K562 (cell line): Measurements from ENCODE around the gene GGACT. TPM values are rescaled to one million over a fixed set of nuclear protein-coding genes. Genes with fewer than 3 reads are reported as not detected.
"Not testable (repeated sequence)": the region's sequence is repeated elsewhere in the genome, so short reads cannot be mapped to it uniquely, and the experiment has no call there.

ENCODE experiments used
- ATAC-seq: fragments of 200-7000 bp; cut with Tn5 transposase; 3 replicates; pipeline ENCODE4 v1.9.1; 2020; ENCODE audit warnings: moderate library complexity
- BruUV-seq: library from RNA; stranded (reverse); fragments of 400-500 nt; replicated peaks from 2 replicates; lab custom pipeline; 2021; lab: Mats Ljungman, UMichigan
- CTCF ChIA-PET: fragments of 300-600 bp; formaldehyde crosslinking; extraction: SDS; loops from one replicate; lab custom pipeline; 2021; ENCODE audit warnings: low intra/inter-chr PET ratio; lab: Yijun Ruan, JAX
- POLR2A ChIA-PET: fragments of 300-600, 350-650 bp; sonication (Branson Sonifier 250); formaldehyde crosslinking; extraction: SDS; loops from one replicate; lab custom pipeline; 2021; ENCODE audit warnings: antibody characterized with exemption, inconsistent platforms; lab: Yijun Ruan, JAX
- DNase-seq, 4 experiments: peaks; one replicate each; pipeline versions ENCODE4 v3.0.0 to v3.0.0-alpha.2; 2011 to 2018; ENCODE audit warnings: low spot score in 3 of 4, mixed read lengths in 3 of 4; ENCODE audit errors: extremely low read depth in 1 of 4
- FAIRE-seq: peaks from 2 replicates; lab custom pipeline; 2011; peaks lifted over from hg19 to GRCh38; lab: Jason Lieb, UNC
- H2AFZ ChIP-seq: 2 replicates; pipeline ENCODE4 v1.6.0; 2011; ENCODE audit warnings: low read depth, low read length, control low read depth, inconsistent platforms
- H3K27ac ChIP-seq: fragments of 200-600 bp; 3 replicates; pipeline ENCODE4 v1.8.0; 2011; ENCODE audit warnings: low read depth, mild to moderate bottlenecking, control low read depth, inconsistent platforms, low read length, moderate library complexity, mixed read lengths; ENCODE audit errors: extremely low read depth
- H3K27me3 ChIP-seq, 2 experiments: fragments of 300-600 bp in 1 of 2; 2 replicates in 1 of 2; 3 replicates in 1 of 2; pipeline versions ENCODE4 v1.6.0 to v1.8.0; 2011; ENCODE audit warnings: inconsistent platforms in 2 of 2, low read length in 2 of 2, mild to moderate bottlenecking in 1 of 2, mixed read lengths in 1 of 2, moderate library complexity in 1 of 2; ENCODE audit not compliant: control insufficient read depth in 2 of 2, insufficient read depth in 2 of 2
- H3K36me3 ChIP-seq: fragments of 300-600 bp; 3 replicates; pipeline ENCODE4 v1.8.0; 2011; ENCODE audit warnings: mild to moderate bottlenecking, low read length, inconsistent platforms; ENCODE audit not compliant: control insufficient read depth, insufficient read depth
- H3K4me1 ChIP-seq, 2 experiments: fragments of 200-600 bp in 1 of 2; replicated peaks in 1 of 2; 2 replicates in 1 of 2; 3 replicates in 1 of 2; pipeline versions ENCODE4 v1.5.1 to v1.8.0; 2011; ENCODE audit warnings: inconsistent platforms in 2 of 2, low read length in 2 of 2, mild to moderate bottlenecking in 1 of 2, mixed read lengths in 1 of 2, moderate library complexity in 1 of 2; ENCODE audit not compliant: control insufficient read depth in 2 of 2, insufficient read depth in 2 of 2
- H3K4me2 ChIP-seq: 2 replicates; pipeline ENCODE4 v1.6.1; 2011; ENCODE audit warnings: low read length, control low read depth, inconsistent platforms, mixed read lengths; ENCODE audit not compliant: insufficient read depth
- H3K4me3 ChIP-seq: fragments of 200-600 bp; sonication (generic), shearing (Covaris generic); 2 replicates; pipeline ENCODE4 v1.5.1; 2016; ENCODE audit warnings: control low read depth, inconsistent platforms
- H3K79me2 ChIP-seq: fragments of 200-600 bp; 3 replicates; pipeline ENCODE4 v1.8.0; 2011; ENCODE audit warnings: low read length, inconsistent platforms; ENCODE audit not compliant: control insufficient read depth, insufficient read depth
- H3K9ac ChIP-seq, 2 experiments: 2 replicates each; pipeline versions ENCODE4 v1.6.0 to v1.6.1; 2011; ENCODE audit warnings: low read depth in 2 of 2, low read length in 2 of 2, control low read depth in 1 of 2, inconsistent platforms in 1 of 2, mild to moderate bottlenecking in 1 of 2, mixed read lengths in 1 of 2; ENCODE audit not compliant: insufficient read depth in 1 of 2
- H3K9me1 ChIP-seq: one replicate; pipeline ENCODE4 v1.6.0; 2011; ENCODE audit warnings: inconsistent platforms, mild to moderate bottlenecking, low read length, moderate library complexity; ENCODE audit not compliant: control insufficient read depth, insufficient read depth
- H3K9me3 ChIP-seq: replicated peaks from 2 replicates; pipeline ENCODE4 v1.5.1; 2011; ENCODE audit warnings: low read depth, low read length, inconsistent platforms; ENCODE audit not compliant: control insufficient read depth, insufficient read depth
- H4K20me1 ChIP-seq: replicated peaks from 2 replicates; pipeline ENCODE4 v1.6.1; 2011; ENCODE audit warnings: low read length, inconsistent platforms, mixed read lengths; ENCODE audit not compliant: control insufficient read depth, insufficient read depth
- E2F1 ChIP-seq: sonication (generic); formaldehyde crosslinking; IDR thresholded peaks from 2 replicates; pipeline ENCODE4 v1.8.1; 2023; ENCODE audit warnings: mild to moderate bottlenecking, missing genetic modification reagents, moderate library complexity
- GATA2 ChIP-seq: sonication (generic); formaldehyde crosslinking; IDR thresholded peaks from 2 replicates; pipeline ENCODE4 v1.4.0; 2020; ENCODE audit warnings: mild to moderate bottlenecking, missing genetic modification reagents
- HDAC1 ChIP-seq, 2 experiments: fragments of 450-650 bp; IDR thresholded peaks; 2 replicates each; pipeline ENCODE4 v1.6.1; 2016 to 2017; ENCODE audit warnings: inconsistent platforms in 1 of 2, mild to moderate bottlenecking in 1 of 2, moderate library complexity in 1 of 2
- HDAC8 ChIP-seq: fragments of 450-650 bp; IDR thresholded peaks from 2 replicates; pipeline ENCODE4 v1.6.1; 2016; ENCODE audit warnings: mild to moderate bottlenecking, missing genetic modification characterization, moderate library complexity, missing compliant biosample characterization
- POLR2AphosphoS5 ChIP-seq: IDR thresholded peaks from 2 replicates; pipeline ENCODE4 v1.6.1; 2011; ENCODE audit warnings: mild to moderate bottlenecking, low read depth, low read length, moderate library complexity; ENCODE audit not compliant: control insufficient read depth, insufficient read depth
- RHOXF2B ChIP-seq: fragments of 250-450 bp; sonication (Bioruptor Pico); conservative IDR thresholded peaks from 2 replicates; pipeline ENCODE4 v1.5.1; 2021
- TEAD1 ChIP-seq, 2 experiments: fragments of 450-650 bp in 1 of 2; sonication (generic) in 1 of 2; formaldehyde crosslinking; IDR thresholded peaks; 2 replicates each; pipeline versions ENCODE4 v1.4.0 to v1.8.0; 2020 to 2022; ENCODE audit warnings: mild to moderate bottlenecking in 2 of 2, missing genetic modification reagents in 1 of 2
- ZNF224 ChIP-seq: sonication (generic); formaldehyde crosslinking; IDR thresholded peaks from 2 replicates; pipeline ENCODE4 v1.8.0; 2022; ENCODE audit warnings: mild to moderate bottlenecking, missing genetic modification reagents
- ZNF324 ChIP-seq: fragments of 250-450 bp; sonication (Bioruptor Pico); IDR thresholded peaks from 2 replicates; pipeline ENCODE4 v1.4.0; 2020; ENCODE audit warnings: mild to moderate bottlenecking
- ZNF75A ChIP-seq: fragments of 450-650 bp; formaldehyde crosslinking; IDR thresholded peaks from 2 replicates; pipeline ENCODE4 v1.4.0; 2020; ENCODE audit warnings: mild to moderate bottlenecking
- WGBS: fragments of 100-300 bp; shearing (Covaris generic); methylation state at CpG from one replicate; pipeline ENCODE4 v1.1.6; 2016; ENCODE audit warnings: low coverage, mixed read lengths; ENCODE audit not compliant: insufficient coverage; ENCODE audit errors: missing lambda C conversion rate; 5-methylcytosine and 5-hydroxymethylcytosine counted together
- in situ Hi-C: fragments of 300-500 bp; cut with MboI; formaldehyde crosslinking; loops from 4 replicates; pipeline ENCODE4 v1.15.0; 2018; ENCODE audit warnings: inconsistent platforms, mixed read lengths
- intact Hi-C: fragments of 100-400 bp; cut with micrococcal nuclease; formaldehyde crosslinking; loops from 2 replicates; pipeline ENCODE4 v1.14.2; 2022
- polyA plus RNA-seq, 8 experiments: library from polyadenylated mRNA; depleted of rRNA in 4 of 8; stranded (reverse) in 5 of 8; unstranded in 3 of 8; fragments of >200 nt; fragmentation: Nextera tagmentation in 2 of 8; fragmentation: Illumina TruSeq in 1 of 8; extraction: Ambion mirVana in 2 of 8; extraction: Trizol in 1 of 8; gene quantifications; 2 replicates each; pipeline versions ENCODE4 v1.2.1 to v1.2.3, GENCODE V29; 2011 to 2014; ENCODE audit warnings: inconsistent platforms in 1 of 8, missing spikeins in 1 of 8
- total RNA-seq, 7 experiments: library from RNA; depleted of rRNA in 6 of 7; stranded (reverse); fragments of >200 nt in 6 of 7; fragmentation: Illumina TruSeq in 2 of 7; extraction: Trizol in 2 of 7; gene quantifications; 2 replicates each; pipeline versions ENCODE4 v1.2.1 to v1.2.3, GENCODE V29; 2011 to 2021; ENCODE audit warnings: low replicate concordance in 1 of 7
- TF ChIP-seq, protein P1 (sequence below): fragments of 150-350 bp; IDR thresholded peaks from 2 replicates; pipeline ENCODE4 v1.6.1; 2014; ENCODE audit warnings: low read depth, mild to moderate bottlenecking, low read length, borderline replicate concordance
- TF ChIP-seq, protein P2 (sequence below): sonication (generic); formaldehyde crosslinking; IDR thresholded peaks from 2 replicates; pipeline ENCODE4 v1.5.0; 2020; ENCODE audit warnings: missing genetic modification reagents

Gene GGACT
- total and polyA plus RNA-seq, 9 of the 15 experiments (the other 6 are each of a cell fraction or from before 2014, with no cell fraction given): 0.20 to 3.2 (median 1.7) TPM

GRCh38 chr13:100619940-100620339 lies 31.4 kb upstream of the GGACT start:
- FAIRE-seq: no peak
- ATAC-seq: no peak
- no peak for TF ChIP-seq POLR2AphosphoS5
- TF ChIP-seq TEAD1 (CRISPR knock-in tag; IDR thresholded peaks at IDR 0.05): no peak
- TF ChIP-seq RHOXF2B: no peak
- TF ChIP-seq, protein P1, sequence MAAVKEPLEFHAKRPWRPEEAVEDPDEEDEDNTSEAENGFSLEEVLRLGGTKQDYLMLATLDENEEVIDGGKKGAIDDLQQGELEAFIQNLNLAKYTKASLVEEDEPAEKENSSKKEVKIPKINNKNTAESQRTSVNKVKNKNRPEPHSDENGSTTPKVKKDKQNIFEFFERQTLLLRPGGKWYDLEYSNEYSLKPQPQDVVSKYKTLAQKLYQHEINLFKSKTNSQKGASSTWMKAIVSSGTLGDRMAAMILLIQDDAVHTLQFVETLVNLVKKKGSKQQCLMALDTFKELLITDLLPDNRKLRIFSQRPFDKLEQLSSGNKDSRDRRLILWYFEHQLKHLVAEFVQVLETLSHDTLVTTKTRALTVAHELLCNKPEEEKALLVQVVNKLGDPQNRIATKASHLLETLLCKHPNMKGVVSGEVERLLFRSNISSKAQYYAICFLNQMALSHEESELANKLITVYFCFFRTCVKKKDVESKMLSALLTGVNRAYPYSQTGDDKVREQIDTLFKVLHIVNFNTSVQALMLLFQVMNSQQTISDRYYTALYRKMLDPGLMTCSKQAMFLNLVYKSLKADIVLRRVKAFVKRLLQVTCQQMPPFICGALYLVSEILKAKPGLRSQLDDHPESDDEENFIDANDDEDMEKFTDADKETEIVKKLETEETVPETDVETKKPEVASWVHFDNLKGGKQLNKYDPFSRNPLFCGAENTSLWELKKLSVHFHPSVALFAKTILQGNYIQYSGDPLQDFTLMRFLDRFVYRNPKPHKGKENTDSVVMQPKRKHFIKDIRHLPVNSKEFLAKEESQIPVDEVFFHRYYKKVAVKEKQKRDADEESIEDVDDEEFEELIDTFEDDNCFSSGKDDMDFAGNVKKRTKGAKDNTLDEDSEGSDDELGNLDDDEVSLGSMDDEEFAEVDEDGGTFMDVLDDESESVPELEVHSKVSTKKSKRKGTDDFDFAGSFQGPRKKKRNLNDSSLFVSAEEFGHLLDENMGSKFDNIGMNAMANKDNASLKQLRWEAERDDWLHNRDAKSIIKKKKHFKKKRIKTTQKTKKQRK: no peak
- no peak for TF ChIP-seq HDAC8 (tag)
- no peak for TF ChIP-seq ZNF224 (CRISPR knock-in tag)
- TF ChIP-seq ZNF324 (CRISPR knock-in tag): no peak
- TF ChIP-seq, protein P2, sequence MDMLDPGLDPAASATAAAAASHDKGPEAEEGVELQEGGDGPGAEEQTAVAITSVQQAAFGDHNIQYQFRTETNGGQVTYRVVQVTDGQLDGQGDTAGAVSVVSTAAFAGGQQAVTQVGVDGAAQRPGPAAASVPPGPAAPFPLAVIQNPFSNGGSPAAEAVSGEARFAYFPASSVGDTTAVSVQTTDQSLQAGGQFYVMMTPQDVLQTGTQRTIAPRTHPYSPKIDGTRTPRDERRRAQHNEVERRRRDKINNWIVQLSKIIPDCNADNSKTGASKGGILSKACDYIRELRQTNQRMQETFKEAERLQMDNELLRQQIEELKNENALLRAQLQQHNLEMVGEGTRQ (CRISPR knock-in tag): no peak
- TF ChIP-seq GATA2 (CRISPR knock-in tag): no peak
- TF ChIP-seq HDAC1 (IDR thresholded peaks at IDR 0.05): no peak
- no peak for TF ChIP-seq ZNF75A (CRISPR knock-in tag)
- TF ChIP-seq E2F1 (CRISPR knock-in tag): no peak
- Histone ChIP-seq H3K4me2 (no peak overlapping the region), H3K36me3 (peaks cover 9% of the 10 kb centered on the region; the same call in 1 of the 3 replicates), H4K20me1 (no peaks in the 10 kb centered on the region), H3K4me3 (no peak overlapping the region), H3K27me3 (no peaks in the 10 kb centered on the region), H3K9me1 (no peaks in the 10 kb centered on the region), H2AFZ (no peak overlapping the region), H3K9me3 (no peaks in the 10 kb centered on the region; the same call in 1 of the 2 replicates), H3K79me2 (no peaks in the 10 kb centered on the region), H3K9ac (no peak overlapping the region), H3K4me1 (no peaks in the 10 kb centered on the region), H3K27ac (no peak overlapping the region)
- in situ Hi-C loops: loop anchor here (25.0 kb wide), 1 partner anchor 1992 kb away; no protein-coding TSS in a partner anchor
- 39% methylated on average over 2 of the region's 2 CpGs for WGBS
- BruUV-seq: no TSS peak
- intact Hi-C loops: no loop called here
- ChIA-PET POLR2A (no interaction called here), CTCF (no interaction called here)
- no peak for DNase-seq

DNA sequence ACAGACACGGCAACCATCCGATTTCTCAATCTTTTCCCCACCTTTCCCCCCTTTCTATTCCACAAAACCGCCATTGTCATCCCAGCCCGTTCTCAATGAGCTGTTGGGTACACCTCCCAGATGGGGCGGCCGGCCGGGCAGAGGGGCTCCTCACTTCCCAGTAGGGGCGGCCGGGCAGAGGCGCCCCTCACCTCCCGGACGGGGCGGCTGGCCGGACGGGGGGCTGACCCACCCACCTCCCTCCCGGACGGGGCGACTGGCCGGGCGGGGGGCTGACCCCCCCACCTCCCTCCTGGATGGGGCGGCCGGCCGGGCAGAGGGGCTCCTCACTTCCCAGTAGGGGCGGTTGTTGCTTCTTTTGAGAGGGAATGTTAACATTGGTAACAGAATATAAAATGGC lies 30.3 kb upstream of the GGACT start:
- H2AFZ ChIP-seq, intact Hi-C loops, H4K20me1 ChIP-seq, H3K27ac ChIP-seq, H3K9me3 ChIP-seq, H3K4me3 ChIP-seq, H3K36me3 ChIP-seq, ATAC-seq, CTCF ChIA-PET, H3K4me1 ChIP-seq, FAIRE-seq, BruUV-seq, H3K79me2 ChIP-seq, H3K9ac ChIP-seq, DNase-seq, H3K4me2 ChIP-seq, H3K27me3 ChIP-seq, POLR2A ChIA-PET, H3K9me1 ChIP-seq: not testable (repeated sequence)
- WGBS: no CpG with 5 or more reads among the region's 24 CpGs
- in situ Hi-C loops: loop anchor here (25.0 kb wide), 1 partner anchor 1993 kb away; no protein-coding TSS in a partner anchor
